Measurements from ENCODE around the gene NARS2. TPM values are rescaled to one million over a fixed set of nuclear protein-coding genes. Genes with fewer than 3 reads are reported as not detected.
"Not testable (repeated sequence)": the region's sequence is repeated elsewhere in the genome, so short reads cannot be mapped to it uniquely, and the experiment has no call there.

The NARS2 gene
- total RNA-seq, 4 donors from 2014 or later: 12.9 to 29.1 (median 18.7) TPM

DNA sequence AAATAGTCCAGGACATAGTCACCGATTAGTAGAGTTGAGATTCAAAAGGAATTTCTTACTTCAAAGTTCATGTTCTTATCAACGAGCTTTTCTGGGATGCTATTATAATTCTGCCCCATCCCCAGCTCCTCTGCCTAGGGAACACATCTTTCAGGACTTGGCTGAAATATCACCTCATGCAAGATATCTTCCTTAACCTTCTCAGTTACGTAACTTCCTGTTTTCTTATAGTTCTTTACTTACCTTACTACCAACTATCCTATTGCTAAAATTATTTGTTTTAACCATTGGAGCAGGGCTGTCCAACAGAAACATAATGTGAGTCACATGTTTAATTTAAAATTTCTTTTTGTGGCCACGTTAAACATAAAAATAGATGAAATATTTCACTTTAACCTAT, 2.3 kb downstream of the NARS2 start:
- TF ChIP-seq POLR2A (IDR thresholded peaks at IDR 0.05): no peak
- TF ChIP-seq, protein P1, sequence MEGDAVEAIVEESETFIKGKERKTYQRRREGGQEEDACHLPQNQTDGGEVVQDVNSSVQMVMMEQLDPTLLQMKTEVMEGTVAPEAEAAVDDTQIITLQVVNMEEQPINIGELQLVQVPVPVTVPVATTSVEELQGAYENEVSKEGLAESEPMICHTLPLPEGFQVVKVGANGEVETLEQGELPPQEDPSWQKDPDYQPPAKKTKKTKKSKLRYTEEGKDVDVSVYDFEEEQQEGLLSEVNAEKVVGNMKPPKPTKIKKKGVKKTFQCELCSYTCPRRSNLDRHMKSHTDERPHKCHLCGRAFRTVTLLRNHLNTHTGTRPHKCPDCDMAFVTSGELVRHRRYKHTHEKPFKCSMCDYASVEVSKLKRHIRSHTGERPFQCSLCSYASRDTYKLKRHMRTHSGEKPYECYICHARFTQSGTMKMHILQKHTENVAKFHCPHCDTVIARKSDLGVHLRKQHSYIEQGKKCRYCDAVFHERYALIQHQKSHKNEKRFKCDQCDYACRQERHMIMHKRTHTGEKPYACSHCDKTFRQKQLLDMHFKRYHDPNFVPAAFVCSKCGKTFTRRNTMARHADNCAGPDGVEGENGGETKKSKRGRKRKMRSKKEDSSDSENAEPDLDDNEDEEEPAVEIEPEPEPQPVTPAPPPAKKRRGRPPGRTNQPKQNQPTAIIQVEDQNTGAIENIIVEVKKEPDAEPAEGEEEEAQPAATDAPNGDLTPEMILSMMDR (IDR thresholded peaks at IDR 0.05 in 4 of 5, conservative IDR thresholded peaks at IDR 0.05 in 1 of 5): no peak
- no peaks in the 10 kb centered on the region for H3K9me3 ChIP-seq
- H3K4me3 ChIP-seq: no peak overlapping the region
- ATAC-seq: no peak
- DNase-seq: no peak
- in situ Hi-C loops (cut with MboI; ENCODE audit: low sequenced_read_pairs in 4 of 4) (loop anchor here in 3 of 4 donors (25.0 kb wide), 2 partner anchors 360 to 435 kb away; partner anchors contain the start of gene ALG8 (in 3 of the 3)), intact Hi-C loops (cut with DNase I; ENCODE audit: low total_unique reads) (loop anchor here (10.0 kb wide), 1 partner anchor 578 kb away; the partner anchor contains the start of gene INTS4)
- peaks cover 0 to 24% of the 10 kb centered on the region in 2 donors for H3K36me3 ChIP-seq
- no peak overlapping the region for H3K27ac ChIP-seq
- no peaks in the 10 kb centered on the region for H3K27me3 ChIP-seq
- peaks cover 4 to 16% of the 10 kb centered on the region in 2 donors for H3K4me1 ChIP-seq

DNA sequence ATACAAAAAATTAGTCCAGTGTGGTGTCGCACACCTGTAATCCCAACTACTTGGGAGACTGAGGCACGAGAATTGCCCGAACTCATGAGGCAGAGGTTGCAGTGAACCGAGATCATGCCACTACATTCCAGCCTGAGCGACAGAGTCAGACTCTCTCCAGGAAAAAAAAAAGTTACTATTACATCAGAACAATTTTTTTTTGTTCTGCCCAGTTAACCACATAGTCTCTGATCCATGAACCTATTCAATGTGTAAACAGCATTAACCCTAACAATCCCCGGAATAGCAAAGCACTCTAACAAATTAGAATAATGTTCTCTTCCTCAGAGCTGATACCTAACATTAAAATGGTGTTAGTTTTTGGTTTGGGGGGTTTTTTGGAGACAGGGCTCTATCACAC, 4.6 kb downstream of the NARS2 start:
- TF ChIP-seq POLR2A (IDR thresholded peaks at IDR 0.05): no peak
- TF ChIP-seq, protein P1 (IDR thresholded peaks at IDR 0.05 in 4 of 5, conservative IDR thresholded peaks at IDR 0.05 in 1 of 5): no peak
- no peak for ATAC-seq
- Histone ChIP-seq H3K27ac (no peak overlapping the region), H3K4me3 (no peak overlapping the region), H3K9me3 (no peaks in the 10 kb centered on the region), H3K27me3 (no peaks in the 10 kb centered on the region), H3K36me3 (peaks cover 0 to 36% of the 10 kb centered on the region in 2 donors), H3K4me1 (peaks cover 4 to 10% of the 10 kb centered on the region in 2 donors)
- in situ Hi-C loops (cut with MboI; ENCODE audit: low sequenced_read_pairs in 4 of 4) (loop anchor here in 3 of 4 donors (25.0 kb wide), 2 partner anchors 358 to 433 kb away; partner anchors contain the start of gene ALG8 (in 3 of the 3)), intact Hi-C loops (cut with DNase I; ENCODE audit: low total_unique reads) (loop anchor here (10.0 kb wide), 1 partner anchor 575 kb away; the partner anchor contains the start of gene INTS4)
- DNase-seq: no peak

DNA sequence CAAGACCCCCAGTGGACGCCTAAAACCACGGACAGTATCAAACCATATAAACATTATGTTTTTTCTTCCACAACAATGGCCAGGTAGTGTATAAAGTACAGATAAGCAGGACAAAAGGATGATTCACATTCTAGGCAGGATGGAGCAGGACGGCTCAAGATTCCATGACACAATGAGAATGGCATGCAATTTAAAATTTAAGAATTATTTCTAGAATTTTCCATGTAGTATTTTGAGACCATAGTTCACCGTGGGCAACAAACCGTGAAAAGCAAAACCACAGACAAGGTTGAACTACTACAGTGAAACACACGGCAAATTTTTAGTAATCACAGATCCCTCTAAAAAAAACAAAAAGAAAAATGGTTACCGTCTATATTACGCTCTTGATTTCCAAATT, 7.5 kb downstream of the NARS2 start:
- H3K27ac ChIP-seq: no peak overlapping the region
- intact Hi-C loops (cut with DNase I; ENCODE audit: low total_unique reads) (no loop called here), in situ Hi-C loops (cut with MboI; ENCODE audit: low sequenced_read_pairs in 4 of 4) (loop anchor here (10.0 to 25.0 kb wide), 4 partner anchors 152 to 430 kb away; partner anchors contain the start of genes ALG8 (in 3 of the 4) and GAB2 (in 2 of the 4))
- ATAC-seq (no peak), DNase-seq (no peak)
- no peak overlapping the region for H3K4me3 ChIP-seq
- TF ChIP-seq POLR2A (IDR thresholded peaks at IDR 0.05): no peak
- TF ChIP-seq, protein P1 (IDR thresholded peaks at IDR 0.05 in 4 of 5, conservative IDR thresholded peaks at IDR 0.05 in 1 of 5): no peak
- peaks cover 0 to 36% of the 10 kb centered on the region in 2 donors for H3K36me3 ChIP-seq
- no peaks in the 10 kb centered on the region for H3K9me3 ChIP-seq
- no peaks in the 10 kb centered on the region for H3K27me3 ChIP-seq
- no peaks in the 10 kb centered on the region for H3K4me1 ChIP-seq

DNA sequence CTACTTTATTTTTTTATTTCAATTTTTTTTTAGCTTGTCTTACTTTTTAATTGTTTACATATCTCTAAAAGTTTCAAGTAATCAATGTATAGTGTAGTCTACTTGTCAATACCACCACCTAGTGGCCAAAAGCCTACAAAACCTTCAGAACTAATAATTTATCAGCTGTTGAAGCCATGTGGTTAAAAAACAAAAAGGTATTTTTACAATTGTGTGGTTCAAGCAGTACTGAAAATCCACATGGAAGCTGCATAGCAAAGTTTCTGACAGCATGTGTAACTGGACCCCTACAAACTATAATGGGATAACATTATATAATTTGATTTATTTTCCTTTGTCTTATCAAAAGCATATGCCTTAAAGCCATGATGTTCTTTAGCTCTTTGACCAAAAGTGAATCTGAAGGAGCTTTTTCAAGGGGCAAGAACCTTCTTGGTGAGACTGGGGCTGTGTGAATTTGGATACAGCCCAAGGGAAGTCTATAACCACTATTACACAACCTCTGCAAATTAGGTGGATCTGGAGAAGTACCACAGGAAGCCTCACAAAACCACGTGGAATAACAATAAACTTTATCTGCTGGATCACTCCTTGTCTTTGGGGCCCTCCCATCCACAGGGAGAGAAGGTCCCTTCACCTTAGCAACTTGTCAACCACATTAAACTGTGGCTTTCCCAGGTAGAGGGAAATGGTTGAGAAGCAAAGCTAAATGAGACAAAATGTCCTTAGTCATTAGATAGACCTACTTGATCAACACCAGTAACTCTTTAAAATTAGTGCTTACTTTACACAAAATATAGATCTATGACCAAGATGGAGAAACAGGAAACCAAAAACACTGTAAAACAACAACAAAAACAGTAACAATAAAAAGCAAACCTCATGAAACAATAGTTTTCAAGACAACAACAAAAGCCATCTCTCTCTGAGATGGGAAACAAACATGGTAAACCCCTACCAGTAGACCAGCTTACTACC, 9.9 kb downstream of the NARS2 start:
- DNase-seq (no peak), ATAC-seq (no peak)
- Histone ChIP-seq H3K4me3 (no peak overlapping the region), H3K36me3 (peaks cover 0 to 26% of the 10 kb centered on the region in 2 donors), H3K4me1 (peaks cover 4 to 11% of the 10 kb centered on the region in 2 donors), H3K27me3 (no peaks in the 10 kb centered on the region), H3K27ac (no peak overlapping the region), H3K9me3 (no peaks in the 10 kb centered on the region)
- TF ChIP-seq, protein P1 (IDR thresholded peaks at IDR 0.05 in 4 of 5, conservative IDR thresholded peaks at IDR 0.05 in 1 of 5): peak; percentile 50 to 78 (median 60)
- TF ChIP-seq POLR2A (IDR thresholded peaks at IDR 0.05): no peak
- intact Hi-C loops (cut with DNase I; ENCODE audit: low total_unique reads) (loop anchor here (5.0 kb wide), 2 partner anchors 147 to 427 kb away; partner anchors contain the start of genes ALG8 and GAB2), in situ Hi-C loops (cut with MboI; ENCODE audit: low sequenced_read_pairs in 4 of 4) (loop anchor here (5.0 to 25.0 kb wide), 5 partner anchors 147 to 427 kb away; partner anchors contain the start of genes ALG8 (in 3 of the 4) and GAB2 (in 3 of the 4))

DNA sequence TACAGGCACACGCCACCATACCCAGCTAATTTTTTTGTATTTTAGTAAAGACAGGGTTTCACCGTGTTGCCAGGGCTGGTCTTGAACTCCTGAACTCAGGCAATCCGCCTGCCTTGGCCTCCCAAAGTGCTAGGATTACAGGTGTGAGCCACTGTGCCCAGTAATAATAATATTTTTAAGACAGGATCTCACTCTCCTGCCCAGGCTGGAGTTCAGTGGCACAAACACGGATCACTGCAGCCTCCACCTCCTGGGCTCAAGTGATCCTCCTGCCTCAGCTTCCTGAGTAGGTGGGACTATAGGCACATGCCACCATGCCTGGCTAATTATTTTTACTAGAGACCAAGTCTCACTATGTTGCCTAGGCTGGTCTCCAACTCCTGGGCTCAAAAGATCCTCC, 10.6 kb downstream of the NARS2 start:
- H3K4me1 ChIP-seq: peaks cover 4 to 11% of the 10 kb centered on the region in 2 donors
- intact Hi-C loops (cut with DNase I; ENCODE audit: low total_unique reads) (loop anchor here (5.0 kb wide), 2 partner anchors 147 to 427 kb away; partner anchors contain the start of genes ALG8 and GAB2), in situ Hi-C loops (cut with MboI; ENCODE audit: low sequenced_read_pairs in 4 of 4) (loop anchor here (5.0 to 25.0 kb wide), 5 partner anchors 147 to 427 kb away; partner anchors contain the start of genes ALG8 (in 3 of the 4) and GAB2 (in 3 of the 4))
- not testable (repeated sequence) for H3K9me3 ChIP-seq, ATAC-seq, H3K4me3 ChIP-seq, H3K27ac ChIP-seq, H3K27me3 ChIP-seq, DNase-seq
- H3K36me3 ChIP-seq: peaks cover 0 to 23% of the 10 kb centered on the region in 2 donors

DNA sequence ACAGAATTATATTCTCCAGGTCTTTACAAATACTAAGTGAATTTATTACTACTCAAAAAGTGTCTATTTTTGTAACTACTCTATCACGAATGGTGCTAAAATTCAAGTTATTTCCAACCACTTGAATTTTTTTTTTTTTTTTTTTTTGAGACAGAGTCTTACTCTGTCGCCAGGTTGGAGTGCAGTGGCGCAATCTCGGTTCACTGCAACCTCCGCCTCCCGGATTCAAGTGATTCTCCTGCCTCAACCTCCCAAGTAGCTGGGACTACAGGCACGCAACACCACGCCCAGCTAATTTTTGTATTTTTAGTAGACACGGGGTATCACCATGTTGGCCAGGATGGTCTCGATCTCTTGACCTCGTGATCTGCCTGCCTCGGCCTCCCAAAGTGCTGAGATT, 11.6 kb downstream of the NARS2 start:
- in situ Hi-C loops (cut with MboI; ENCODE audit: low sequenced_read_pairs in 4 of 4): loop anchor here (5.0 to 25.0 kb wide), 5 partner anchors 146 to 426 kb away; partner anchors contain the start of genes ALG8 (in 3 of the 4) and GAB2 (in 3 of the 4)
- Histone ChIP-seq H3K27ac (peak overlapping the region in 1 of 4 donors; percentile 65), H3K36me3 (peaks cover 0 to 15% of the 10 kb centered on the region in 2 donors), H3K4me1 (peaks cover 4 to 11% of the 10 kb centered on the region in 2 donors)
- H3K9me3 ChIP-seq, H3K27me3 ChIP-seq, ATAC-seq, DNase-seq, H3K4me3 ChIP-seq: not testable (repeated sequence)
- intact Hi-C loops (cut with DNase I; ENCODE audit: low total_unique reads): loop anchor here (5.0 kb wide), 2 partner anchors 146 to 426 kb away; partner anchors contain the start of genes ALG8 and GAB2
